K562 (cell line): ENCODE measurements around the gene BAMBI. TPM values are rescaled to one million over a fixed set of nuclear protein-coding genes. Genes with fewer than 3 reads are reported as not detected.

Source experiments
- ATAC-seq: fragments of 200-7000 bp; cut with Tn5 transposase; 3 replicates; pipeline ENCODE4 v1.9.1; 2020; ENCODE audit warnings: moderate library complexity
- BruUV-seq: library from RNA; stranded (reverse); fragments of 400-500 nt; replicated peaks from 2 replicates; lab custom pipeline; 2021; lab: Mats Ljungman, UMichigan
- CTCF ChIA-PET: fragments of 300-600 bp; formaldehyde crosslinking; extraction: SDS; loops from one replicate; lab custom pipeline; 2021; ENCODE audit warnings: low intra/inter-chr PET ratio; lab: Yijun Ruan, JAX
- POLR2A ChIA-PET: fragments of 300-600, 350-650 bp; sonication (Branson Sonifier 250); formaldehyde crosslinking; extraction: SDS; loops from one replicate; lab custom pipeline; 2021; ENCODE audit warnings: antibody characterized with exemption, inconsistent platforms; lab: Yijun Ruan, JAX
- DNase-seq, 4 experiments: peaks; one replicate each; pipeline versions ENCODE4 v3.0.0 to v3.0.0-alpha.2; 2011 to 2018; ENCODE audit warnings: low spot score in 3 of 4, mixed read lengths in 3 of 4; ENCODE audit errors: extremely low read depth in 1 of 4
- FAIRE-seq: peaks from 2 replicates; lab custom pipeline; 2011; peaks lifted over from hg19 to GRCh38; lab: Jason Lieb, UNC
- H2AFZ ChIP-seq: 2 replicates; pipeline ENCODE4 v1.6.0; 2011; ENCODE audit warnings: low read depth, low read length, control low read depth, inconsistent platforms
- H3K27ac ChIP-seq: fragments of 200-600 bp; 3 replicates; pipeline ENCODE4 v1.8.0; 2011; ENCODE audit warnings: low read depth, mild to moderate bottlenecking, control low read depth, inconsistent platforms, low read length, moderate library complexity, mixed read lengths; ENCODE audit errors: extremely low read depth
- H3K27me3 ChIP-seq, 2 experiments: fragments of 300-600 bp in 1 of 2; 2 replicates in 1 of 2; 3 replicates in 1 of 2; pipeline versions ENCODE4 v1.6.0 to v1.8.0; 2011; ENCODE audit warnings: inconsistent platforms in 2 of 2, low read length in 2 of 2, mild to moderate bottlenecking in 1 of 2, mixed read lengths in 1 of 2, moderate library complexity in 1 of 2; ENCODE audit not compliant: control insufficient read depth in 2 of 2, insufficient read depth in 2 of 2
- H3K36me3 ChIP-seq: fragments of 300-600 bp; 3 replicates; pipeline ENCODE4 v1.8.0; 2011; ENCODE audit warnings: mild to moderate bottlenecking, low read length, inconsistent platforms; ENCODE audit not compliant: control insufficient read depth, insufficient read depth
- H3K4me1 ChIP-seq, 2 experiments: fragments of 200-600 bp in 1 of 2; replicated peaks in 1 of 2; 2 replicates in 1 of 2; 3 replicates in 1 of 2; pipeline versions ENCODE4 v1.5.1 to v1.8.0; 2011; ENCODE audit warnings: inconsistent platforms in 2 of 2, low read length in 2 of 2, mild to moderate bottlenecking in 1 of 2, mixed read lengths in 1 of 2, moderate library complexity in 1 of 2; ENCODE audit not compliant: control insufficient read depth in 2 of 2, insufficient read depth in 2 of 2
- H3K4me2 ChIP-seq: 2 replicates; pipeline ENCODE4 v1.6.1; 2011; ENCODE audit warnings: low read length, control low read depth, inconsistent platforms, mixed read lengths; ENCODE audit not compliant: insufficient read depth
- H3K4me3 ChIP-seq: fragments of 200-600 bp; sonication (generic), shearing (Covaris generic); 2 replicates; pipeline ENCODE4 v1.5.1; 2016; ENCODE audit warnings: control low read depth, inconsistent platforms
- H3K79me2 ChIP-seq: fragments of 200-600 bp; 3 replicates; pipeline ENCODE4 v1.8.0; 2011; ENCODE audit warnings: low read length, inconsistent platforms; ENCODE audit not compliant: control insufficient read depth, insufficient read depth
- H3K9ac ChIP-seq, 2 experiments: 2 replicates each; pipeline versions ENCODE4 v1.6.0 to v1.6.1; 2011; ENCODE audit warnings: low read depth in 2 of 2, low read length in 2 of 2, control low read depth in 1 of 2, inconsistent platforms in 1 of 2, mild to moderate bottlenecking in 1 of 2, mixed read lengths in 1 of 2; ENCODE audit not compliant: insufficient read depth in 1 of 2
- H3K9me1 ChIP-seq: one replicate; pipeline ENCODE4 v1.6.0; 2011; ENCODE audit warnings: inconsistent platforms, mild to moderate bottlenecking, low read length, moderate library complexity; ENCODE audit not compliant: control insufficient read depth, insufficient read depth
- H3K9me3 ChIP-seq: replicated peaks from 2 replicates; pipeline ENCODE4 v1.5.1; 2011; ENCODE audit warnings: low read depth, low read length, inconsistent platforms; ENCODE audit not compliant: control insufficient read depth, insufficient read depth
- H4K20me1 ChIP-seq: replicated peaks from 2 replicates; pipeline ENCODE4 v1.6.1; 2011; ENCODE audit warnings: low read length, inconsistent platforms, mixed read lengths; ENCODE audit not compliant: control insufficient read depth, insufficient read depth
- ATF3 ChIP-seq, 2 experiments: fragments of 450-650 bp in 1 of 2; sonication (generic) in 1 of 2; formaldehyde crosslinking in 1 of 2; IDR thresholded peaks in 1 of 2; conservative IDR thresholded peaks in 1 of 2; 2 replicates each; pipeline versions ENCODE4 v1.6.1 to v1.8.1; 2016 to 2023; ENCODE audit warnings: mild to moderate bottlenecking in 2 of 2, moderate library complexity in 2 of 2, inconsistent platforms in 1 of 2, missing genetic modification reagents in 1 of 2
- ETV6 ChIP-seq, 3 experiments: fragments of 150-350 bp in 1 of 3; sonication (generic) in 1 of 3; formaldehyde crosslinking in 1 of 3; IDR thresholded peaks; 2 replicates each; pipeline versions ENCODE4 v1.6.1 to v1.8.0; 2014 to 2022; ENCODE audit warnings: borderline replicate concordance in 2 of 3, low read depth in 2 of 3, antibody characterized with exemption in 1 of 3, low read length in 1 of 3, mild to moderate bottlenecking in 1 of 3, missing genetic modification reagents in 1 of 3
- HDAC2 ChIP-seq: fragments of 450-650 bp; IDR thresholded peaks from 2 replicates; pipeline ENCODE4 v1.6.1; 2016; ENCODE audit warnings: mild to moderate bottlenecking
- NFE2 ChIP-seq: IDR thresholded peaks from 2 replicates; pipeline ENCODE4 v1.6.1; 2014; ENCODE audit warnings: antibody characterized with exemption, low read depth
- NFE2L1 ChIP-seq: fragments of 450-650 bp; IDR thresholded peaks from 2 replicates; pipeline ENCODE4 v1.6.1; 2016; ENCODE audit warnings: missing genetic modification characterization, low read depth, mild to moderate bottlenecking, missing compliant biosample characterization, moderate library complexity, borderline replicate concordance
- SFPQ ChIP-seq: fragments of 200-400 bp; formaldehyde crosslinking; IDR thresholded peaks from 2 replicates; pipeline ENCODE4 v1.6.1; 2017; ENCODE audit warnings: mild to moderate bottlenecking, low read depth, low read length, moderate library complexity
- SLC30A9 ChIP-seq: fragments of 250-450 bp; sonication (Bioruptor Pico); IDR thresholded peaks from 2 replicates; pipeline ENCODE4 v1.8.0; 2022; ENCODE audit warnings: mild to moderate bottlenecking, moderate library complexity
- SP1 ChIP-seq: sonication (generic); formaldehyde crosslinking; IDR thresholded peaks from 2 replicates; pipeline ENCODE4 v1.8.1; 2022; ENCODE audit warnings: mild to moderate bottlenecking, missing genetic modification reagents
- TOE1 ChIP-seq, 2 experiments: fragments of 450-650 bp in 1 of 2; sonication (generic) in 1 of 2; formaldehyde crosslinking in 1 of 2; IDR thresholded peaks; 2 replicates each; pipeline versions ENCODE4 v1.7.1 to v1.8.0; 2016 to 2022; ENCODE audit warnings: borderline replicate concordance in 2 of 2, mild to moderate bottlenecking in 2 of 2, antibody characterized with exemption in 1 of 2, inconsistent platforms in 1 of 2, low read depth in 1 of 2, missing genetic modification reagents in 1 of 2, moderate library complexity in 1 of 2
- XRCC4 ChIP-seq: IDR thresholded peaks from one replicate; pipeline ENCODE4 v1.6.1; 2011; ENCODE audit not compliant: insufficient read depth, insufficient read length; ENCODE audit errors: extremely low read depth
- ZFX ChIP-seq: sonication (generic); formaldehyde crosslinking; IDR thresholded peaks from 2 replicates; pipeline ENCODE4 v1.8.0; 2022; ENCODE audit warnings: mild to moderate bottlenecking, missing genetic modification reagents, moderate library complexity
- ZKSCAN8 ChIP-seq: fragments of 200-800 bp; sonication (Bioruptor generic); IDR thresholded peaks from 2 replicates; pipeline ENCODE4 v1.6.1; 2016; ENCODE audit warnings: missing genetic modification characterization, missing compliant biosample characterization
- ZNF830 ChIP-seq: fragments of 250-450 bp; sonication (Bioruptor Pico); IDR thresholded peaks from 2 replicates; pipeline ENCODE4 v1.5.0; 2021; ENCODE audit warnings: mild to moderate bottlenecking
- WGBS: fragments of 100-300 bp; shearing (Covaris generic); methylation state at CpG from one replicate; pipeline ENCODE4 v1.1.6; 2016; ENCODE audit warnings: low coverage, mixed read lengths; ENCODE audit not compliant: insufficient coverage; ENCODE audit errors: missing lambda C conversion rate; 5-methylcytosine and 5-hydroxymethylcytosine counted together
- in situ Hi-C: fragments of 300-500 bp; cut with MboI; formaldehyde crosslinking; loops from 4 replicates; pipeline ENCODE4 v1.15.0; 2018; ENCODE audit warnings: inconsistent platforms, mixed read lengths
- intact Hi-C: fragments of 100-400 bp; cut with micrococcal nuclease; formaldehyde crosslinking; loops from 2 replicates; pipeline ENCODE4 v1.14.2; 2022
- polyA plus RNA-seq, 8 experiments: library from polyadenylated mRNA; depleted of rRNA in 4 of 8; stranded (reverse) in 5 of 8; unstranded in 3 of 8; fragments of >200 nt; fragmentation: Nextera tagmentation in 2 of 8; fragmentation: Illumina TruSeq in 1 of 8; extraction: Ambion mirVana in 2 of 8; extraction: Trizol in 1 of 8; gene quantifications; 2 replicates each; pipeline versions ENCODE4 v1.2.1 to v1.2.3, GENCODE V29; 2011 to 2014; ENCODE audit warnings: inconsistent platforms in 1 of 8, missing spikeins in 1 of 8
- total RNA-seq, 7 experiments: library from RNA; depleted of rRNA in 6 of 7; stranded (reverse); fragments of >200 nt in 6 of 7; fragmentation: Illumina TruSeq in 2 of 7; extraction: Trizol in 2 of 7; gene quantifications; 2 replicates each; pipeline versions ENCODE4 v1.2.1 to v1.2.3, GENCODE V29; 2011 to 2021; ENCODE audit warnings: low replicate concordance in 1 of 7

BAMBI gene
- total and polyA plus RNA-seq, 9 of the 15 experiments (the other 6 are each of a cell fraction or from before 2014, with no cell fraction given), result 2.0 to 21.8 (median 13.5) TPM

DNA sequence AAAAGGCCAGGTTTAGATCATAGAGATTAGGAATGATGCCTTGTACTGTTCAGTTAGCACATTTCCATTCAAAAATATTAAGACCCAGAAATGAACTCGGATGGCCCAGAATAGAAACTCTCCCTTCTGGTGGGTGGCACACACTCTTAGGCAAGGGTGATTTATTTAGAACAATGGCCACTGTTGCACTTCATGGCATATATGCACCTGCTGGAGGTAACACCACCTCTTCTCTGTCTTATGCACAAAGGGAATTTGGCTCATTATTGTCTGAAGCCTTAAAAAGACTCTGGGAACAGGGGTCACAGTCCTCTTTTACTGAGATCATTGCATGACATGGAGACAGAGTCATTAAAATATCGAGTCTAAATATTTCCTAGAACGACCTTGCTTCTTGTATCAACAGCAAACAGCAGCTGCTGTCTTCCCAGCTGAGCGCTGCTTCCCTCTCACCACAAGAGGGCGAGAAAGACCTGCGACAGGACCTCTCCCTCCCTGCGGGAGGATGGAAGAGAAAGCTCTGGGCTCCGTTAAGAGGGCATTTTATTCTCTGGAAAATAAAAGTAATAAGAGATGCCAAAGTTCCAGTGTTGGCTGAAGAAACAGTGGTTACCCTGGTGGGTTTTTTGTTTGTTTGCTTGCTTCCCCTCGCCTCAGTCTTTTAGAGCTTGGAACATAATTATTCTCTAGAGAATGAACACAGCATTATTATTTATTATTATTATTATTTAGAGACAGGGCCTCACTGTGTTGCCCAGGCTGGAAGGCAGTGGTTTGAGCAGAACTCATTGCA, 13.5 kb upstream of the BAMBI start (continued):
- no peak for TF ChIP-seq XRCC4
- no peak for TF ChIP-seq SLC30A9
- TF ChIP-seq ZNF830 (CRISPR knock-in tag), result no peak
- TF ChIP-seq SFPQ, result no peak
- TF ChIP-seq, all 486 proteins: peak for 20

GRCh38 chr10:28664369-28664740, 13.0 kb upstream of the BAMBI start:
- H3K4me2 ChIP-seq, result no peak overlapping the region
- ChIA-PET CTCF (interaction anchor here (0.6 to 2.1 kb wide), 7 partner anchors 36 to 849 kb away, joined by 3 to 22 read pairs (median 5); no protein-coding TSS in a partner anchor), POLR2A (interaction anchor here (0.7 to 1.5 kb wide), 5 partner anchors 9 to 859 kb away, joined by 3 to 5 read pairs (median 3); no protein-coding TSS in a partner anchor)
- peaks cover 2% of the 10 kb centered on the region; the same call in 1 of the 2 replicates for H3K9me3 ChIP-seq
- no peak overlapping the region for H2AFZ ChIP-seq
- no TSS peak for BruUV-seq
- in situ Hi-C loops (loop anchor here (10.0 to 25.0 kb wide), 2 partner anchors 473 to 640 kb away; no protein-coding TSS in a partner anchor), intact Hi-C loops (loop anchor here (1.0 to 10.0 kb wide), 5 partner anchors 37 to 640 kb away; no protein-coding TSS in a partner anchor)
- DNase-seq (no peak), ATAC-seq (no peak), FAIRE-seq (peak; percentile 26)
- H4K20me1 ChIP-seq, result no peaks in the 10 kb centered on the region; the same call in 1 of the 2 replicates
- H3K36me3 ChIP-seq, result no peaks in the 10 kb centered on the region
- H3K4me1 ChIP-seq, result peaks cover 0 to 6% of the 10 kb centered on the region in 2 experiments; a peak in 2 of 5 replicates
- H3K27ac ChIP-seq, result no peak overlapping the region
- H3K4me3 ChIP-seq, result no peak overlapping the region
- no peaks in the 10 kb centered on the region for H3K9me1 ChIP-seq
- H3K27me3 ChIP-seq, result peaks cover 0 to 10% of the 10 kb centered on the region in 2 experiments; a peak in 4 of 5 replicates
- H3K9ac ChIP-seq, result no peak overlapping the region
- WGBS, result 12% methylated on average over 6 of the region's 6 CpGs
- H3K79me2 ChIP-seq, result no peaks in the 10 kb centered on the region
- TF ChIP-seq ZFX (CRISPR knock-in tag), result no peak
- no peak for TF ChIP-seq NFE2L1
- no peak for TF ChIP-seq NFE2
- no peak for TF ChIP-seq ZKSCAN8
- TF ChIP-seq ETV6 (IDR thresholded peaks at IDR 0.05; ENCODE audit: borderline replicate concordance in 1 of 2, low read depth in 2 of 2, low read length in 1 of 2), result no peak
- no peak for TF ChIP-seq ETV6 (CRISPR knock-in tag; IDR thresholded peaks at IDR 0.05; ENCODE audit: borderline replicate concordance)
- no peak for TF ChIP-seq HDAC2
- no peak for TF ChIP-seq SP1 (CRISPR knock-in tag)
- TF ChIP-seq TOE1 (IDR thresholded peaks at IDR 0.05; ENCODE audit: borderline replicate concordance), result no peak
- no peak for TF ChIP-seq TOE1 (CRISPR knock-in tag; IDR thresholded peaks at IDR 0.05; ENCODE audit: borderline replicate concordance, low read depth)
- TF ChIP-seq ATF3 (IDR thresholded peaks at IDR 0.05), result no peak
- no peak for TF ChIP-seq ATF3 (CRISPR knock-in tag; conservative IDR thresholded peaks at IDR 0.05)
